ENCODE measurements around the gene AMACR.

GRCh38 chr5:34045996-34046395 lies 38.1 kb upstream of the AMACR start:
- TF ChIP-seq CTCF (IDR thresholded peaks at IDR 0.05; ENCODE audit: control extremely low read depth in 1 of 3, insufficient read depth in 1 of 3, low read depth in 1 of 3, low read length in 3 of 3) (no peak), RAD21 (IDR thresholded peaks at IDR 0.05 in 1 of 2, conservative IDR thresholded peaks at IDR 0.05 in 1 of 2; ENCODE audit: low read depth in 2 of 2, low read length in 2 of 2) (no peak), POLR2A (IDR thresholded peaks at IDR 0.05; ENCODE audit: control extremely low read depth in 1 of 2, low read depth in 2 of 2, low read length in 2 of 2) (no peak), RFX5 (IDR thresholded peaks at IDR 0.05; ENCODE audit: borderline replicate concordance, low read depth, low read length) (no peak), TAF1 (IDR thresholded peaks at IDR 0.05; ENCODE audit: low read depth, low read length) (no peak), YY1 (IDR thresholded peaks at IDR 0.05; ENCODE audit: low read depth, low read length) (no peak), JUN (IDR thresholded peaks at IDR 0.05; ENCODE audit: low read depth, low read length) (no peak), EZH2 (IDR thresholded peaks at IDR 0.05; ENCODE audit: low read depth, low read length, severe bottlenecking) (no peak)

Measured in H1 (cell line).